BJ (cell line): ENCODE measurements around the gene ANKUB1. TPM values are rescaled to one million over a fixed set of nuclear protein-coding genes. Genes with fewer than 3 reads are reported as not detected.

Experiments used
- CTCF ChIA-PET: fragments of 350-600 bp; formaldehyde crosslinking; extraction: SDS; loops from one replicate; lab custom pipeline; 2021; ENCODE audit warnings: antibody characterized with exemption, inconsistent platforms; lab: Yijun Ruan, JAX
- POLR2A ChIA-PET: fragments of 300-600 bp; sonication (Branson Sonifier 250); formaldehyde crosslinking; extraction: SDS; loops from one replicate; lab custom pipeline; 2021; ENCODE audit warnings: antibody characterized with exemption; lab: Charles Lee
- DNase-seq: peaks from one replicate; pipeline ENCODE4 v3.0.0-alpha.2; 2011; ENCODE audit warnings: low read depth
- H3K27me3 ChIP-seq: 2 replicates; pipeline ENCODE4 v1.6.0; 2011; ENCODE audit warnings: low read length; ENCODE audit not compliant: control insufficient read depth, insufficient read depth
- H3K36me3 ChIP-seq: 2 replicates; pipeline ENCODE4 v1.5.1; 2011; ENCODE audit warnings: low read length; ENCODE audit not compliant: control insufficient read depth, insufficient read depth
- H3K4me3 ChIP-seq: 2 replicates; pipeline ENCODE4 v1.5.1; 2011; ENCODE audit warnings: low read depth, mild to moderate bottlenecking, control low read depth, low read length
- polyA plus RNA-seq: library from polyadenylated mRNA; depleted of rRNA; stranded (reverse); fragments of >200 nt; gene quantifications from 2 replicates; pipeline ENCODE4 v1.2.3, GENCODE V29; 2011
- TF ChIP-seq, protein P1 (sequence below): IDR thresholded peaks from 2 replicates; pipeline ENCODE4 v1.5.1; 2011; ENCODE audit warnings: low read depth, mild to moderate bottlenecking, control low read depth, inconsistent platforms, low read length, moderate library complexity; ENCODE audit not compliant: insufficient read depth

The ANKUB1 gene
- polyA plus RNA-seq, 1 experiment = not detected

DNA sequence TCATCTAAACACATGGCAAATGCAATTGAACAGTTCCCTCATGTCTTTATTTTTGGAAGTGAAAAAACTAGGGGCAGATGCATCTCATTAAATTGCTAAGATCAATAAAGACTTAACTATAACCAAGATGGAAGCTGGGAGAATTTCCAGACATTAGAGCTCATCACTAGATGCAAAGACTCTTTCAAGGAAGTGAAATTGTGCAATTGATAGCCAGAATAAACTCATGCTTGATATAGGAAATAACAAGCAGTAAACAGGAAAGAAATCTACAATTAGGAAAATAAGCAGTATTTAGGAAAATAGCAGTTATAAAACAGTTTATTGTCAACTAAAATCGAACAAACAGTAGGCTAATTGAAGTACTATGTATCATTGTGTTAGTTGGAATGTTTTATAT is 8.8 kb upstream of the ANKUB1 start:
- TF ChIP-seq, protein P1, sequence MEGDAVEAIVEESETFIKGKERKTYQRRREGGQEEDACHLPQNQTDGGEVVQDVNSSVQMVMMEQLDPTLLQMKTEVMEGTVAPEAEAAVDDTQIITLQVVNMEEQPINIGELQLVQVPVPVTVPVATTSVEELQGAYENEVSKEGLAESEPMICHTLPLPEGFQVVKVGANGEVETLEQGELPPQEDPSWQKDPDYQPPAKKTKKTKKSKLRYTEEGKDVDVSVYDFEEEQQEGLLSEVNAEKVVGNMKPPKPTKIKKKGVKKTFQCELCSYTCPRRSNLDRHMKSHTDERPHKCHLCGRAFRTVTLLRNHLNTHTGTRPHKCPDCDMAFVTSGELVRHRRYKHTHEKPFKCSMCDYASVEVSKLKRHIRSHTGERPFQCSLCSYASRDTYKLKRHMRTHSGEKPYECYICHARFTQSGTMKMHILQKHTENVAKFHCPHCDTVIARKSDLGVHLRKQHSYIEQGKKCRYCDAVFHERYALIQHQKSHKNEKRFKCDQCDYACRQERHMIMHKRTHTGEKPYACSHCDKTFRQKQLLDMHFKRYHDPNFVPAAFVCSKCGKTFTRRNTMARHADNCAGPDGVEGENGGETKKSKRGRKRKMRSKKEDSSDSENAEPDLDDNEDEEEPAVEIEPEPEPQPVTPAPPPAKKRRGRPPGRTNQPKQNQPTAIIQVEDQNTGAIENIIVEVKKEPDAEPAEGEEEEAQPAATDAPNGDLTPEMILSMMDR = no peak
- POLR2A ChIA-PET = no interaction called here
- Histone ChIP-seq H3K4me3 (no peak overlapping the region), H3K36me3 (no peaks in the 10 kb centered on the region), H3K27me3 (no peaks in the 10 kb centered on the region)
- no peak for DNase-seq
- CTCF ChIA-PET = interaction anchor here (1.0 kb wide), 1 partner anchor 38 kb away, joined by 4 read pairs; no protein-coding TSS in a partner anchor

DNA sequence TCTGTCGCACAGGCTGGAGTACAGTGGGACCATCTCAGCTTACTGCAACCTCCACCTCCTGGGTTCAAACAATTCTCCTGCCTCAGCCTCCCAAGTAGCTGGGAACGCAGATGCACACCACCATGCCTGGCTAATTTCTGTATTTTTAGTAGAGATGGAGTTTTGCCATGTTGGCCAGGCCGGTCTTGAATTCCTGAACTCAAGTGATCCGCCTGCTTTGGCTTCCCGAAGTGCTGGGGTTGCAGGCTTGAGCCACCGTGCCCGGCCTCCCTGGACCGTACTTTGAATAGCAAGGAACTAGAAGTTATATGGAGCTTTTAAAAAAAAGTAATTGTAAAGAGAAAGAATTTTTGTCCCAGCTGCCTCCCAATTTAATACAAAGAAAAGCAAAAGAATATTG is 8.3 kb upstream of the ANKUB1 start:
- ChIA-PET CTCF (interaction anchor here (0.6 to 1.5 kb wide), 3 partner anchors 8 to 37 kb away, joined by 3 to 5 read pairs (median 4); no protein-coding TSS in a partner anchor), POLR2A (no interaction called here)
- no peak for DNase-seq
- TF ChIP-seq, protein P1 = no peak
- Histone ChIP-seq H3K36me3 (no peaks in the 10 kb centered on the region), H3K4me3 (no peak overlapping the region), H3K27me3 (no peaks in the 10 kb centered on the region)

DNA sequence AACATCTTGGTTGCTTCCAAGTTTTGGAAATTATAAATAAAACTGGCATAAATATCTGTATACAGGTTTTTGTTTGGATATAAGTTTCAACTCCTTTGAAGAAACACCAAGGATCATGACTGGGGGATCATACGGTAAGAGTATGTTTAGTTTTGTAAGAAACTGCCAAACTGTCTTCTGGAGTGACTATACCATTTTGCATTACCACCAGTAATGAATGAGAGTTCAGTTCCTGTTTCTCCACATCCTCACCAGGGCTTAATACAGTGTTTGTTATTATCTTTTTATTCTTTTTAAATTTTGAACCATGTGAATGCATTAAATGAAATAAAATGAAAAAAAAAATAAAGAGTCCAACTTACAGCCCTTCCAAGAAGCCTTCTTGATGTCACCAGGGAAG is 3.7 kb upstream of the ANKUB1 start:
- POLR2A ChIA-PET = no interaction called here
- H3K36me3 ChIP-seq = no peaks in the 10 kb centered on the region
- CTCF ChIA-PET = interaction anchor here (1.0 kb wide), 1 partner anchor 12 kb away, joined by 4 read pairs; no protein-coding TSS in a partner anchor
- no peak overlapping the region for H3K4me3 ChIP-seq
- DNase-seq = no peak
- TF ChIP-seq, protein P1 = no peak
- no peaks in the 10 kb centered on the region for H3K27me3 ChIP-seq

DNA sequence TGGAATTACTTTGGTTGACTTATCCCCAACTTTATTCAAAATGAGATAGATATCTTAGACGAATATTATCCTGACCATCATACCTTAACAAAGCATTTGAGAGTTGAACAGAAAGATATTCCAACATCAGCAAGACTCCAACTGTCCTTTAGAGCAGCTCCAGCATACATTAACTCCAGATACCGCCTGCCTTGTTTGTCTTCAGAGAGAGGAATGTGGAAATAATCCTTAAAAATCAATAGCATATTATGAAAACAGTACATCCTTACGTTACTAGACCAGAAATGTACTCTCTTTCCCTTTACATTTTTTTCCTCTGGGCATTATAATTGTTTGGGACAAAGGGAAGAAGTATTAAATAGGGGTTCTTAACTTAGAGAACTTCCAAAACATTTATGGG is 1.7 kb downstream of the ANKUB1 start:
- Histone ChIP-seq H3K27me3 (no peaks in the 10 kb centered on the region), H3K36me3 (no peaks in the 10 kb centered on the region), H3K4me3 (no peak overlapping the region)
- ChIA-PET CTCF (interaction anchor here (3.6 to 3.9 kb wide), 2 partner anchors 18 to 19 kb away, joined by 18 read pairs; no protein-coding TSS in a partner anchor), POLR2A (no interaction called here)
- DNase-seq = no peak
- TF ChIP-seq, protein P1 = no peak

DNA sequence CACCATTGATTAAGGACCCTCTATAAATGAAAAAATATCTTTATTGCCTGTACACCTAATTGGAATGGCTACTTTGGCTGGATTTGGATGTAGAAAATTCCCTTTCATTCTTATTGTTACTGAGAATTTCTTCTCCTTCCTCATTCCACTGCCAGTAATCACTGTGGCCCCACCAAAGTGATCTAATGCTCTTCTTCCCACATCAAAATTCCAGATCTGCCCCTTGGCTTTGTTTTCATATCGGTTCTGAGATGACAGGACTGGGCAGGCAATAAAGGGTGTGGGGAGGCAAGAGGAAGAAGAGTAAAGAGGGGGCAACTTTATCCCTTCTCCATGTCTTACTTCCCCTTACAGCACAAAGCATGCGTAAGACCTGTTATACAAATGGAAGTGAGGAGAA is 2.1 kb downstream of the ANKUB1 start:
- CTCF ChIA-PET = interaction anchor here (3.6 kb wide), 1 partner anchor 19 kb away, joined by 18 read pairs; no protein-coding TSS in a partner anchor
- H3K4me3 ChIP-seq = no peak overlapping the region
- POLR2A ChIA-PET = no interaction called here
- DNase-seq = no peak
- TF ChIP-seq, protein P1 = no peak
- H3K36me3 ChIP-seq = no peaks in the 10 kb centered on the region
- no peaks in the 10 kb centered on the region for H3K27me3 ChIP-seq
